IMR-90 (cell line): Measurements from ENCODE around the gene TAAR2.

Source experiments
- MAFK ChIP-seq: IDR thresholded peaks from 2 replicates; pipeline ENCODE4 v1.6.1; 2012; ENCODE audit warnings: low read depth, low read length, improper control_type of control experiment
- MXI1 ChIP-seq: IDR thresholded peaks from 2 replicates; pipeline ENCODE4 v1.6.1; 2012; ENCODE audit warnings: low read depth, mild to moderate bottlenecking, low read length, moderate library complexity, borderline replicate concordance
- POLR2A ChIP-seq: IDR thresholded peaks from 2 replicates; pipeline ENCODE4 v1.6.1; 2012; ENCODE audit warnings: mild to moderate bottlenecking, low read depth, low read length
- RAD21 ChIP-seq: IDR thresholded peaks from 2 replicates; pipeline ENCODE4 v1.6.1; 2012; ENCODE audit warnings: low read length, improper control_type of control experiment
- RCOR1 ChIP-seq: IDR thresholded peaks from 2 replicates; pipeline ENCODE4 v1.6.1; 2012; ENCODE audit warnings: mild to moderate bottlenecking, low read length, improper control_type of control experiment; ENCODE audit not compliant: insufficient replicate concordance
- SMC3 ChIP-seq: fragments of 150-350 bp; IDR thresholded peaks from 2 replicates; pipeline ENCODE4 v1.6.1; 2016; ENCODE audit warnings: low read depth, mild to moderate bottlenecking, antibody characterized with exemption, low read length, moderate library complexity
- TF ChIP-seq, protein P1 (sequence below): conservative IDR thresholded peaks from 2 replicates; pipeline ENCODE4 v1.5.1; 2012; ENCODE audit warnings: mild to moderate bottlenecking, low read depth, low read length, improper control_type of control experiment
- TF ChIP-seq, protein P2 (sequence below): fragments of 150-350 bp; IDR thresholded peaks from 2 replicates; pipeline ENCODE4 v1.6.1; 2017; ENCODE audit warnings: mild to moderate bottlenecking, antibody characterized with exemption, low read length, low read depth

- TF ChIP-seq, protein P1, sequence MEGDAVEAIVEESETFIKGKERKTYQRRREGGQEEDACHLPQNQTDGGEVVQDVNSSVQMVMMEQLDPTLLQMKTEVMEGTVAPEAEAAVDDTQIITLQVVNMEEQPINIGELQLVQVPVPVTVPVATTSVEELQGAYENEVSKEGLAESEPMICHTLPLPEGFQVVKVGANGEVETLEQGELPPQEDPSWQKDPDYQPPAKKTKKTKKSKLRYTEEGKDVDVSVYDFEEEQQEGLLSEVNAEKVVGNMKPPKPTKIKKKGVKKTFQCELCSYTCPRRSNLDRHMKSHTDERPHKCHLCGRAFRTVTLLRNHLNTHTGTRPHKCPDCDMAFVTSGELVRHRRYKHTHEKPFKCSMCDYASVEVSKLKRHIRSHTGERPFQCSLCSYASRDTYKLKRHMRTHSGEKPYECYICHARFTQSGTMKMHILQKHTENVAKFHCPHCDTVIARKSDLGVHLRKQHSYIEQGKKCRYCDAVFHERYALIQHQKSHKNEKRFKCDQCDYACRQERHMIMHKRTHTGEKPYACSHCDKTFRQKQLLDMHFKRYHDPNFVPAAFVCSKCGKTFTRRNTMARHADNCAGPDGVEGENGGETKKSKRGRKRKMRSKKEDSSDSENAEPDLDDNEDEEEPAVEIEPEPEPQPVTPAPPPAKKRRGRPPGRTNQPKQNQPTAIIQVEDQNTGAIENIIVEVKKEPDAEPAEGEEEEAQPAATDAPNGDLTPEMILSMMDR, result no peak
- no peak for TF ChIP-seq MXI1
- TF ChIP-seq, protein P2, sequence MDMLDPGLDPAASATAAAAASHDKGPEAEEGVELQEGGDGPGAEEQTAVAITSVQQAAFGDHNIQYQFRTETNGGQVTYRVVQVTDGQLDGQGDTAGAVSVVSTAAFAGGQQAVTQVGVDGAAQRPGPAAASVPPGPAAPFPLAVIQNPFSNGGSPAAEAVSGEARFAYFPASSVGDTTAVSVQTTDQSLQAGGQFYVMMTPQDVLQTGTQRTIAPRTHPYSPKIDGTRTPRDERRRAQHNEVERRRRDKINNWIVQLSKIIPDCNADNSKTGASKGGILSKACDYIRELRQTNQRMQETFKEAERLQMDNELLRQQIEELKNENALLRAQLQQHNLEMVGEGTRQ, result no peak
- no peak for TF ChIP-seq POLR2A
- TF ChIP-seq RAD21, result no peak
- no peak for TF ChIP-seq MAFK
- no peak for TF ChIP-seq SMC3
- TF ChIP-seq RCOR1, result no peak
Measured at GRCh38 chr6:132624175-132624574, at the start of gene TAAR2.
